ENCODE results near the gene XPR1. TPM values are rescaled to one million over a fixed set of nuclear protein-coding genes. Genes with fewer than 3 reads are reported as not detected.

XPR1 gene
- total RNA-seq, 1 experiment from 2014 or later, result 36.1 TPM

- Histone ChIP-seq H3K27me3 (ENCODE audit: control insufficient read depth, insufficient read depth, low read length) (no peaks in the 10 kb centered on the region), H3K36me3 (ENCODE audit: control insufficient read depth, insufficient read depth, low read length) (0 out of 2 replicates have a peak, but pooled peaks cover 2% of the 10 kb centered on the region), H3K4me1 (ENCODE audit: control insufficient read depth, insufficient read depth, low read length) (no peaks in the 10 kb centered on the region), H3K27ac (ENCODE audit: low read length) (no peak overlapping the region), H3K9me3 (ENCODE audit: control insufficient read depth, insufficient read depth, low read depth, low read length) (no peaks in the 10 kb centered on the region), H3K4me3 (ENCODE audit: low read depth in 2 of 2, low read length in 2 of 2) (no peak overlapping the region)
- in situ Hi-C loops (cut with HindIII; ENCODE audit: low pct_unique_long_range_greater_than_20kb, low sequenced_read_pairs), result no loop called here
- CTCF ChIA-PET, result interaction anchor here (0.6 kb wide), 1 partner anchor 59 kb away, joined by 3 read pairs; no protein-coding TSS in a partner anchor
- TF ChIP-seq CTCF (IDR thresholded peaks at IDR 0.05) (no peak), REST (IDR thresholded peaks at IDR 0.05; ENCODE audit: insufficient read depth in 1 of 2, low read depth in 2 of 2, low read length in 1 of 2) (no peak), POLR2AphosphoS5 (IDR thresholded peaks at IDR 0.05; ENCODE audit: low read depth, low read length) (no peak), SIN3A (IDR thresholded peaks at IDR 0.05; ENCODE audit: borderline replicate concordance, insufficient read depth, low read depth, low read length) (no peak), TCF7L2 (IDR thresholded peaks at IDR 0.05; ENCODE audit: low read depth, low read length) (no peak)
- ATAC-seq, result no peak
- DNase-seq (ENCODE audit: low read depth, low spot score), result no peak
- POLR2A ChIA-PET, result no interaction called here
- intact Hi-C loops (cut with micrococcal nuclease; ENCODE audit: unreplicated experiment), result no loop called here
- BruUV-seq (replicated peaks), result no TSS peak
These were observed 210.9 kb downstream of the XPR1 start for GRCh38 chr1:180842491-180843275.

GRCh38 chr1:180845352-180845751 lies 213.5 kb downstream of the XPR1 start:
- H3K36me3 ChIP-seq (ENCODE audit: control insufficient read depth, insufficient read depth, low read length), result no peaks in the 10 kb centered on the region
- no peak for TF ChIP-seq POLR2AphosphoS5 (IDR thresholded peaks at IDR 0.05; ENCODE audit: low read depth, low read length)
- TF ChIP-seq SIN3A (IDR thresholded peaks at IDR 0.05; ENCODE audit: borderline replicate concordance, insufficient read depth, low read depth, low read length), result no peak
- TF ChIP-seq CTCF (IDR thresholded peaks at IDR 0.05), result no peak
- TF ChIP-seq REST (IDR thresholded peaks at IDR 0.05; ENCODE audit: insufficient read depth in 1 of 2, low read depth in 2 of 2, low read length in 1 of 2), result no peak
- TF ChIP-seq TCF7L2 (IDR thresholded peaks at IDR 0.05; ENCODE audit: low read depth, low read length), result no peak
- DNase-seq (ENCODE audit: low read depth, low spot score) (no peak), ATAC-seq (no peak)
- no peaks in the 10 kb centered on the region for H3K4me1 ChIP-seq (ENCODE audit: control insufficient read depth, insufficient read depth, low read length)
- intact Hi-C loops (cut with micrococcal nuclease; ENCODE audit: unreplicated experiment) (no loop called here), in situ Hi-C loops (cut with HindIII; ENCODE audit: low pct_unique_long_range_greater_than_20kb, low sequenced_read_pairs) (no loop called here)
- ChIA-PET POLR2A (no interaction called here), CTCF (no interaction called here)
- no peaks in the 10 kb centered on the region for H3K9me3 ChIP-seq (ENCODE audit: control insufficient read depth, insufficient read depth, low read depth, low read length)
- no peak overlapping the region for H3K27ac ChIP-seq (ENCODE audit: low read length)
- no TSS peak for BruUV-seq (replicated peaks)
- H3K4me3 ChIP-seq (ENCODE audit: low read depth in 2 of 2, low read length in 2 of 2), result no peak overlapping the region
- no peaks in the 10 kb centered on the region for H3K27me3 ChIP-seq (ENCODE audit: control insufficient read depth, insufficient read depth, low read length)
